HEK293T (cell line): ENCODE data around the gene PRND.

ENCODE experiments used
- ARNT ChIP-seq: fragments of 450-650 bp; IDR thresholded peaks from 2 replicates; pipeline ENCODE4 v1.6.1; 2017; ENCODE audit warnings: mild to moderate bottlenecking
- BHLHE40 ChIP-seq: fragments of 450-650 bp; IDR thresholded peaks from 2 replicates; pipeline ENCODE4 v1.6.1; 2016; ENCODE audit warnings: mild to moderate bottlenecking, moderate library complexity, borderline replicate concordance
- FOXK2 ChIP-seq: fragments of 450-650 bp; IDR thresholded peaks from 2 replicates; pipeline ENCODE4 v1.6.1; 2016; ENCODE audit warnings: mild to moderate bottlenecking
- FOXM1 ChIP-seq: fragments of 450-650 bp; IDR thresholded peaks from 2 replicates; pipeline ENCODE4 v1.6.1; 2017; ENCODE audit warnings: mild to moderate bottlenecking, borderline replicate concordance
- LEF1 ChIP-seq: fragments of 450-650 bp; IDR thresholded peaks from 2 replicates; pipeline ENCODE4 v1.6.1; 2017; ENCODE audit warnings: mild to moderate bottlenecking, borderline replicate concordance
- PKNOX1 ChIP-seq: fragments of 450-650 bp; IDR thresholded peaks from 2 replicates; pipeline ENCODE4 v1.6.1; 2016
- SP1 ChIP-seq: fragments of 450-650 bp; IDR thresholded peaks from 2 replicates; pipeline ENCODE4 v1.6.1; 2017
- SUZ12 ChIP-seq: fragments of 450-650 bp; IDR thresholded peaks from 2 replicates; pipeline ENCODE4 v1.6.1; 2016; ENCODE audit warnings: mild to moderate bottlenecking
- TARDBP ChIP-seq: fragments of 450-650 bp; IDR thresholded peaks from 2 replicates; pipeline ENCODE4 v1.6.1; 2016

- TF ChIP-seq ARNT (no peak), BHLHE40 (no peak), TARDBP (no peak), SP1 (no peak), SUZ12 (no peak), FOXM1 (no peak), FOXK2 (no peak), LEF1 (no peak), PKNOX1 (no peak)
Measured at GRCh38 chr20:4726710-4727397, 5.1 kb downstream of the PRND start.
